ENCODE results near the gene CMTM6.
"Not testable (repeated sequence)": the region's sequence is repeated elsewhere in the genome, so short reads cannot be mapped to it uniquely, and the experiment has no call there.

CMTM6 gene

GRCh38 chr3:32540899-32541298 lies 38.2 kb upstream of the CMTM6 start:
- TF ChIP-seq CTCF (IDR thresholded peaks at IDR 0.05; ENCODE audit: insufficient read depth, low read depth, low read length, missing control alignments), result no peak
- no peak for DNase-seq (ENCODE audit: low read depth)
- no peak overlapping the region for H3K4me3 ChIP-seq (ENCODE audit: low read length)

GRCh38 chr3:32532434-32532833 lies 29.8 kb upstream of the CMTM6 start:
- TF ChIP-seq CTCF (IDR thresholded peaks at IDR 0.05; ENCODE audit: insufficient read depth, low read depth, low read length, missing control alignments), result no peak
- H3K4me3 ChIP-seq (ENCODE audit: low read length), result no peak overlapping the region
- no peak for DNase-seq (ENCODE audit: low read depth)

- no peak for TF ChIP-seq CTCF (IDR thresholded peaks at IDR 0.05; ENCODE audit: insufficient read depth, low read depth, low read length, missing control alignments)
- H3K4me3 ChIP-seq (ENCODE audit: low read length), result no peak overlapping the region
- no peak for DNase-seq (ENCODE audit: low read depth)
Observed at GRCh38 chr3:32531010-32531647, 28.5 kb upstream of the CMTM6 start.

- no peak overlapping the region for H3K4me3 ChIP-seq (ENCODE audit: low read length)
- DNase-seq (ENCODE audit: low read depth), result no peak
- no peak for TF ChIP-seq CTCF (IDR thresholded peaks at IDR 0.05; ENCODE audit: insufficient read depth, low read depth, low read length, missing control alignments)
Observed at GRCh38 chr3:32525720-32526119, 23.1 kb upstream of the CMTM6 start.

GRCh38 chr3:32522682-32523081 lies 20.0 kb upstream of the CMTM6 start:
- peak; percentile 25 for DNase-seq (ENCODE audit: low read depth)
- TF ChIP-seq CTCF (IDR thresholded peaks at IDR 0.05; ENCODE audit: insufficient read depth, low read depth, low read length, missing control alignments), result no peak
- H3K4me3 ChIP-seq (ENCODE audit: low read length), result no peak overlapping the region

GRCh38 chr3:32518921-32519320 lies 16.3 kb upstream of the CMTM6 start:
- not testable (repeated sequence) for DNase-seq (ENCODE audit: low read depth); H3K4me3 ChIP-seq (ENCODE audit: low read length)

GRCh38 chr3:32516751-32517150 lies 14.1 kb upstream of the CMTM6 start:
- not testable (repeated sequence) for H3K4me3 ChIP-seq (ENCODE audit: low read length); DNase-seq (ENCODE audit: low read depth)

GRCh38 chr3:32511005-32511404 lies 8.4 kb upstream of the CMTM6 start:
- no peak overlapping the region for H3K4me3 ChIP-seq (ENCODE audit: low read length)
- DNase-seq (ENCODE audit: low read depth), result no peak
- no peak for TF ChIP-seq CTCF (IDR thresholded peaks at IDR 0.05; ENCODE audit: insufficient read depth, low read depth, low read length, missing control alignments)

Measured in epithelial cell of esophagus (primary cell).